ENCODE results near the gene LTBP1.
"Not testable (repeated sequence)": the region's sequence is repeated elsewhere in the genome, so short reads cannot be mapped to it uniquely, and the experiment has no call there.

Gene LTBP1

DNA sequence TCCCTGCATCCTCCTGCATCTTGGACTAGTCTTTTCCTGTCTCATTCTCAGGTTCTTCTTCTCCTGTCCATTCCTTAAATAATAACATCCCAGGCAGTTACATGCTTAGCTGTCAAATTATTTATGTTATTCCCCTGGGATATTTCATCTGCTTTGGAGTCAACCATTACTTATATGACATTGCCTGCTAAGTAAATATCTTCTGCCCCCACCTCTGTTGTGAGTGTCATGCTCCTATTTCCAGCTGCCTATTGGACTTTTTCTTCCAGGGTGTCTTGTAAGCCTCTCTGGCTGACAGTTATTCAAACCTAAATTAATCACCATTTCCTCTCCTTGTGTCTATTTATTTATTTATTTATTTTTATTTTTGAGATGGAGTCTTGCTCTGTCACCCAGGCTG lies 405.0 kb downstream of the LTBP1 start:
- DNase-seq (ENCODE audit: low spot score), result no peak

DNA sequence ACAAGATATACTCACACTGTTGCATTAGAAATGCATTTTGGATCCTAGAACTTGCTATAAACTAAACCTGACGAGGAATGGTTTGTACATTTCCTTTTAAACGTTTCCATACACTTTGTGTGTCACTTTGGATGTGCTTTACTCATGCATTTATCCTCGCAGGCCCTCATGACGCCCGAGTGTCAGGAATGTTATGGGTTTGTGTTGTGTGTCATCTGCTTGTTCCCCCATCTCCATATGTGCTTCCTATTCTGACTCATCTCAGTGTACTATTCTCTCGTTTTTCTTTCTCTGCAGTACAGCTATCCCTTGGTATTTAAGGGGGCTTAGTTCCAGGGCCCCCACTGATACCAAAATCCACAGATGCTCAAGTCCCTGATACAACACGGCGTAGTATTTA lies 408.2 kb downstream of the LTBP1 start:
- DNase-seq (ENCODE audit: low spot score), result no peak

DNA sequence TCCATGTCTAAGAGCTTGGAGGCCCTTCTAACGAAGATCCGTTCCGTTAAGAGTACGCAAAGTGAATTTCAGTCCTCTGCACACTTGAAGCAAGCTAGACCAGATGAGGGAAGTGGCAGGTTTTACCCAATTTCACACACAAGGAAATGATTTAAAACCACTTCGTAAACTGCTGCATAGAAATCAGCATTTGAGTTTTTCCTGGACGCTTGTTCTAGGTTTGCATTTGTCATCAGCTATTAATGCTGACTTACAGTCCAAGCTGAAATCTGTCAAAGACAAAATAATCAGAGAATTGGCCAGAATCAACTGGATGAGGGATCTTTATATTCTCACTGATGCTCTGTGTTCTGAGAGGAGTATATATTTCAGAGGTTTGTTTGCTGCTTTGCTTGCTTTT lies 412.1 kb downstream of the LTBP1 start:
- DNase-seq (ENCODE audit: low spot score), result no peak

DNA sequence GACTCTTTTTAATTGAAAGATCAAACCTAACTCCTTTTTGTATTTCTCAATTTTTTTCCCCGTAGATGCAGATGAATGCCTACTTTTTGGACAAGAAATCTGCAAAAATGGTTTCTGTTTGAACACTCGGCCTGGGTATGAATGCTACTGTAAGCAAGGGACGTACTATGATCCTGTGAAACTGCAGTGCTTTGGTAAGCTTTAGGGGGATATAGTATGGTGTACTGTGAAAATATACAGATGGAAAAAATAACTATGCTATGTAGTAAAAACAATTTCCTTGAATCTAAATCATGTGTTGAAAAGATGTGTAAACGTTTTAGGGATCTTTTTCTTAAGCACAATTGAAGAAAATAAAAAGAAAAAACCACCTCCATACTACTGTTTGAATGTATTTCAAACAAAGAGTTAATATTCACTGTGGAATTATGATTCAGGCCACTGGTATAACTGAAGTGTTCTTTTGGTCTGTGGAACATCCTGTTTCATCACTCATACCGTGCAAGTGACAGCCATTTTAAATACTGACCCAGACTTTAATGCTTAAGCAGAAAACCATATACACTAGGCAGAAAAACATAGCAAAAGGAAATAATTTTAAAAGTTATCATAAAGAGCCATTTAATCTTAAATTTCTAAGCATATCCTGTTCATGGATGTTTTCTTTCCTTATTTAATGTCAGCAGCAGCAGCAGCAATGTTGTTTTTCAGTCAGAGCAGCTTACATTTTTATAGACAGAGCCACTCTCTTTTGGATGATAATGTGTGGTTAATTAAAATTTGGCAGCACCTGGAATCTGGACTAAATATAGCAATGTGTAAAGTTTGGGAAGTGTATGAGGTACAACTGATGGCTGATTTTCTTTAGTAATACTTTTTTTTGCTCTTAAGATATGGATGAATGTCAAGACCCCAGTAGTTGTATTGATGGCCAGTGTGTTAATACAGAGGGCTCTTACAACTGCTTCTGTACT lies 416.9 kb downstream of the LTBP1 start:
- DNase-seq (ENCODE audit: low spot score), result no peak

DNA sequence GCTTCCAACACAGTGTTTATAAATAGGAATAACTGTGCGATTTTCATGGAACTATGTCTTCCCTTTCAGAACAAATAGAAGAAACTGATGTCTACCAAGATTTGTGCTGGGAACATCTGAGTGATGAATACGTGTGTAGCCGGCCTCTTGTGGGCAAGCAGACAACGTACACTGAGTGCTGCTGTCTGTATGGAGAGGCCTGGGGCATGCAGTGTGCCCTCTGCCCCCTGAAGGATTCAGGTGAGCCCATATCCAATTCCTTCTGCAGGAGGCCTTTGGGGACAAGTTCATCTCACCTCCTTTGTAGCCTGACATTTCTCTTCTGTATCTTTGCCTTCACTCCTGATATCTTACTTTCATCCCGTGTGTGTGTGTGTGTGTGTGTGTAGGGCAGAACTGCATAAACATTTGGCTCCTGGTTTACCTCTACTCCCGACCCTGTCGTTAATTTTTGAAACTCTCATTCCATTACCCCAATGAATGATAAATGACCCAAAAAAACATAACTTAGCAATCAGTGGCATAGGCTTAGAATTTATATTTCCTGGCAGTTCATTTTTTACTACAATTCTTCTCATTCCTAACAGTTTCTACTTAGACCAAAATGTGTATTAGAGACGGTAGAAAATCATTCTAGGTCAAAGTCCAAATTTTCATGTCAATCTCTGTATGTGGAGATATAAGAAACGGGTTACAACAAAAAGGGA lies 418.7 kb downstream of the LTBP1 start:
- no peak for DNase-seq (ENCODE audit: low spot score)

DNA sequence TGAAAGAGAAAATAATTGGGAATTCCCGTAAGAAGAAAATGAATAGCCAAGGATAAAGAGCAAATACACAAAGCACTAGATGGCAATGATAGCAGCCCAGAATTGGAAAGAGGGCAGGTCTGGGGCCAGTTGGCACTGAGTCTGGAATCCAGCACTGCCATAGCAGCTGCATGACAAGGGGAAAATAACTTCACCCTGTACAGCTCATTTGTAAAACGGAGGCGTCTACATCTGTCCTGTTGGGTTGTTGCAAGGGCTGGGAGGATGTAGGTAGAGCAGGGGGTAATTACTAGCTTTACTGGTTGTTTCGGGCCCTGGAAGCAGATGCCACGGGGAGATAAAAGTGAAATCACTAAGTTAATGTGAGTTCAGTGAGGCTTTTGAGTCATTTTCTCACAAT lies 419.7 kb downstream of the LTBP1 start:
- peak; percentile 4 for DNase-seq (ENCODE audit: low spot score)

DNA sequence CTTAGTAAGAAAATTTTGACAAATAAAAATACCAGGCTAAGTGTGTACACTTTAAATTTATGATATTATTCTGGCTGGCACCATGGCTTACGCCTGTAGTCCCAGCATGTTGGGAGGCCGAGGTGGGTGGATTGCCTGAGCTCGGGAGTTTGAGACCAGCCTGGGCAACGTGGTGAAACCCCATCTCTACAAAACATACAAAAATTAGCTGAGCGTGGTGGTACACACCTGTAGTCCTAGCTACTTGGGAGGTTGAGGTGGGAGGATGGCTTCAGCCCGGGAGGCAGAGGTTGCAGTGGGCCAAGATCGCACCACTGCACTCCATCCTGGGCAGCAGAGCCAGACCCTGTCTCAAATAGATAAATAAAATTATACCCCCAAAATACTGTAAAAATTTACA lies 421.8 kb downstream of the LTBP1 start:
- not testable (repeated sequence) for DNase-seq (ENCODE audit: low spot score)

DNA sequence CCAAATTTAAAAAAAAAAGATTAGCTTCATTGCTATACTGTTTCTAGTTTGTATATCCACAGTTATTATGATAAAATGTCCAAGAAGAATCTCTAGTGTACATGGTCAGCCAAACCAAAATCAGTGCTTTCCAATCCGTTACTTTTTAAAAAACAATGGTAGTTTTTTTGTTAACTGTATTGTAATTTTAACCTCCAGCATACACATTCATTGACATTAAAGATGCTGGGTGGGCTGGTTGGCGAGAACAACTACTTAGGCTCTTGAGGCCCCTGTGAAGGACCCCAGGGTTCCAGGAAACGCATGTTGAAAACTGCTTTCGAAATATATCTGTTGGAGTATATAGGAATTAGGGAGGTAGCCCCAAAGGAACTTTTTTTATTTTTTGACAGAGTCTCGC lies 422.4 kb downstream of the LTBP1 start:
- no peak for DNase-seq (ENCODE audit: low spot score)

DNA sequence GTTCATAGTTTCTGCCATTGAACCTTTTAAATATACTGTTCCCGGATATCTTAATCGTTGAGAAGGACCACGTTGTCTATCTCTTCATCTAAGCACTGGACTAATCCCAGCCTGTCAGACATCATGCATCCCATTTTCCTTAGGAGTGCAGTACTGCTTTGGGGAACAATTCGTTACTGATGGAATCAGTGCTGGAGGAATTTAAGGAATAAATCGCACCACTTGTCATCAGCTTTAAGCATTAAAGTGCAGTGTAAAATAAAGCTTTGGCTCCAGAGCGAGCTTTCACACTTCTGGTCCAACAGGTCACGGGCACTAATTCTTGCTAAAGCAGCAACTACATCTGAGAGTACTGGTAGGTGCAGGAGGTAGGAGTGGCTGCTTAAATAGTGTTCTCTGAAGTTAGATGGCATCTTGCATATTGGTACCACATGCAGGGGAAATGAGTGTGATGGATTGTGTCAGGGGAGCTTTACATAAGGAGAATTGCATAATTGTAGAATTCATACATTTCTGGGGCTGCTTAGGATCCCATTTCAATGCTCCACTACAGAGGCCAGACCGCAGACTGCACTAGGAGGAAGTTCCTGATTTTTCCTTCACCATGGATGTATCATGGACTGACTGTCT lies 424.0 kb downstream of the LTBP1 start:
- no peak for DNase-seq (ENCODE audit: low spot score)

DNA sequence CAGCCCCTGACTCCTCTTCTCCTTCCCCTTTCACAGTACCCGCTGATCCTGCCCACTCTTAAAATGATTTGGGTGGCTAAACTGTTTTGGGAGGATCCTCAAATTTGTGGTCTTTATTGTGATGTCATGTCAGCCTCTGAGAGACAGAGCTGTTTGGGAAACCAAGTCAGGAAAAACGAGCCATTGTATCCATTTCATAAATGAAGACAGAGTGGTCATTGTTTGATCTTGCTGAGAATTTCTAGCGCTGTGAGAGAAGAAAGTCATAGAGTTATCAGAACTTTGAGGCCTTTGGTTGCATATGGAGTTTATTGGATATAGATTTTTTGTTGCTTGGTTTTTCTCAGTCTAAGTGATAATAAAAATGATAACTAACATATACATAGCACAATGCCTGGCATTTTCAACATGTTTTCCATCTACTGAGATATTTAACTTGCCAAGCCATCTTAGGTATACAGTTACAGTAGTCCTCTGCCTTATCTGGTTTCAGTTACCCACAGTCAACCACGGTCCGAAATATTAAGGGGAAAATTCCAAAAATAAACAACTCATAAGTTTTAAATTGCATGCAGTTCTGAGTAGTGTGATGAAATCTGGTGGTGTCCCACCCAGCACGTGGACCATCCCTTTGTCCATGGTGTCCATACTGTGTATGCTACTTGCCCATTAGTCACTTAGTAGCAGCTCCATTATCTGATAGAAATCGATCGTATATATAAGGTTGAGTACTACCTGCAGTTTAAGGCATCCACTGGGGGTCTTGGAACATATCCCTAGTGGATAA lies 424.7 kb downstream of the LTBP1 start:
- DNase-seq (ENCODE audit: low spot score), result no peak

DNA sequence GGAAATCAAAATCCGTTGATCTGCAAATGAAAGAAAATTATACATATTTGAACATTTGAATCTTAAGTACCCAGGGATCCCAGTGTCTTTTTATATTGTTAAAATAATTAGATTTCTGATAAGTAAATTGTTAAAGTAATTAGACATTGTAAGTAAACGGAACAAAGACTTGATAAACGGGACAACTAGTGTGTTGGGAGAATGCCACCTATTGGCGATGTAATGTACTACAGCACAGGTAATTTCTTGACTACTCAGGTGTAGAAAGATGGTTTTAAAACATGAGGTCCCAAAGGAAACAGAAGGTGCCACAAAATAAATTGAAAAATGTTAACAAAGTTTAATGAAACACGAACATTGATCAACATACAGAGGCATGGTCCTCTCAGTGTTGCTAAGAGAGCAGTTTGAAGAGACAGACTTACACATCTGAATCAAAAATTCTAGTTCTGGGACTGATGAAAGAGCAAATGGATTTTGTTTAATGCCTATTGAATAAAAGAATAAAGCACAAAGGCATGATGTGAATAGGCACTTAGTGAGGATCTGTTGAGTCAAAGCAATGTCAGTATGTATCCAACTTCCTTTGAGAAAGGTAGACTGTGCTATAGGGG lies 426.3 kb downstream of the LTBP1 start:
- DNase-seq (ENCODE audit: low spot score), result peak; percentile 39

DNA sequence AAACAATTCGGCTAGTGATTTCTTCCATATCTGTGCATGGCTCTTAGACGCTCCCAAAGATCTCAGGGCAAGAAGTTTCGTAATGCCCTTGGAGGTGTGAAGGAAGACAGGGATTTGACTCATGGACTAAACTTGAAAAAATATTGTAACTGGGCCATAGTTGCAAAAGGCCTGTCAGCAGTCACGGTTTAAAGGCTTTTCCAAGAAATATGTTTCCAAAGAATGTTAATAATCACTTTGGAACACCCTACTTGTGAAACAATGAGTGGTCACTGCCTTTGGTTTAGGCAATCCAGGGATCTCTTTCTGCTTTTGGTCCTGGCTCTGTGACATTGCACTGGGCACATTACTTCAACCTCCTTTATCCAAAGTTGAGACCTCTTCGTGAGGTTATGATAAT lies 427.2 kb downstream of the LTBP1 start:
- no peak for DNase-seq (ENCODE audit: low spot score)

DNA sequence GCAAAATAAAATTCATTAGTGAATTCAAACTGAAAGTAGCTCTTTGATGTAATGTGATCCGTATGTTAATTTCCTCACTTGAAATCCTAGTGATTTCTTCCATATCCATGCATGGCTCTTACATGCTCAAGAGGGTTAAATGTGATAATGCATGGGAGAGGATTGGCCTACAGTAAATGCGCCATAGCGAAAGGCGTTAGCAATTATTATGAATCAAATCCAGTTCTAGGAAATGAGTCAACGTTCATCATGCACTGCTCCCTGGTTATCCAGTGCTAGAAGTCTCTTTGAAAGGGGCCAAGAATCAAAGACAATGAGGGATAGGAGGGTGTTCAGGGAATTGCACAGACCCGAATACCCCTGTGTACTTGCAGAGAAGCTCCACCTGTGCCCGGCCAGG lies 428.3 kb downstream of the LTBP1 start:
- DNase-seq (ENCODE audit: low spot score), result no peak

DNA sequence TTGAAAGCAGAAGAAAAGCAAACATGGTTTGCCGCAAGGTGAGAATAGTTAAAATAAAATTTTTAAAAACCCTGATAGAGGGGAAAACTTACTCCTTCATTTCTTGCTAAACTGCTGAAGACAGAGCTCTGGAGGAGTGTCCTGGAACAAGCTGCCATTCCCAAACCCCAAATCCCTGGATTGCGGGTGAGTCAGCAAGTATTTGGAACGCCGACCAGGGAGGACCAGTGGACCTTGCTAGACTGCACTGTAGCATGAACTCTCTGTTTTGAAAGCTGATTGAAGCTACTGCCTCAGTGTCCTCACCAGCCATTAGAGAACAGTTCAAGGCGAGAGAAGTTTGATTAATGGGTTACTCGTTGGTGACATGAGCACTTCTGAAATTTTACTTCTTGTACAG lies 430.3 kb downstream of the LTBP1 start:
- no peak for DNase-seq (ENCODE audit: low spot score)

DNA sequence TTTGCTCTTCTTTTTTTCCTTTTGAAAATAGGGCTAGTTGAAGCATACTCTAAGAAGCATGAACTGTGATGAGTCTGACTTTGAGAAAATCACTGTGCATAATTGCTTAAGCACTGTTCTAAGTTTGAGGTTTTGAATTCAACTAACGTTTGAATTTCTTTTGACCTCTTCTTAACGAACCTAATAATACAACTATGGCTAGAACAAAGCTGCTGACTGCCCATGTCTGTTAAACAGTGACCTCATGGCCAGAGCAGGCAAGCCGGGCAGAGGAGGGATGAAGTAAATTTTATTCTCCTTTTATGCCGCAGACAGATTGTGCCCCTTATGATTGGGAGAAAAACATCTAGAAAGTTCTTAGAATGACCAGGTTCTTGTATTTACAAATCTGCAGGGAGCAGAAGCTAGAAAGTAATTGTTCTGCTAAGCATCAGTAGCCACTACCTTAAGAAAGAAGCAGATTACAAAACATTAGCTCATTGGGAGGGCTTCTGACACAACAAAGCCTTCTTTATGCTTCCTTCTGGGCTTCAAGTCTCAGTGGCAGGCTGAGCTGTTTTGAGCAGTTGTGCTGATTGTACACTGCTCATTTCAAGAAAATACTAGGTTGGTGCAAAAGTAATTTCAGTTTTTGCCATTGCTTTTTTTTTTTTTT lies 431.9 kb downstream of the LTBP1 start:
- DNase-seq (ENCODE audit: low spot score), result no peak

DNA sequence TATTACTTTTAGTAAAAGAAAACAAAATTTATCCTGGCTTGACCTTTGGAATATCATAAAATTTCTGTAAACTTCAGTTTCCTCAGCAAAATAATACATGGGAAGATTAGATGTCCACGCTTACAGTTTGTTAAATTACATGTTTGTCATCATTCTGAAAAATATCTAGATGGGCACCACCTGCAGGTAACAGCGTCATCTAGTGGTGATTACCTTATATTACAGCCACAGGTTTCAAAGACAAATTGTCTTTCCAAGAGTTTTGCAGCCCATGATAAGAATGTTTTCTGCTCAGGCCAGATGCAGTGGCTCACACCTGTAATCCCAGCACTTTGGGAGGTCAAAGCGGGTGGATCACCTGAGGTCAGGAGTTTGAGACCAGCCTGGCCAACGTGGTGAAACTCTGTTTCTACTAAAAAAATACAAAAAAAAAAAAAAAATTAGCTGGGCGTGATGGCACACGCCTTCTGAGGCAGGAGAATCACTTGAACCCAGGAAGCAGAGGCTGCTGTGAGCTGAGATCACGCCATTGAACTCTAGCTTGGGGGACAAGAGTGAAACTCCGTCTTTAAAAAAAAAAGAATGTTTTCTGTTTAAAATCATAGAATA lies 433.4 kb downstream of the LTBP1 start:
- DNase-seq (ENCODE audit: low spot score), result no peak

DNA sequence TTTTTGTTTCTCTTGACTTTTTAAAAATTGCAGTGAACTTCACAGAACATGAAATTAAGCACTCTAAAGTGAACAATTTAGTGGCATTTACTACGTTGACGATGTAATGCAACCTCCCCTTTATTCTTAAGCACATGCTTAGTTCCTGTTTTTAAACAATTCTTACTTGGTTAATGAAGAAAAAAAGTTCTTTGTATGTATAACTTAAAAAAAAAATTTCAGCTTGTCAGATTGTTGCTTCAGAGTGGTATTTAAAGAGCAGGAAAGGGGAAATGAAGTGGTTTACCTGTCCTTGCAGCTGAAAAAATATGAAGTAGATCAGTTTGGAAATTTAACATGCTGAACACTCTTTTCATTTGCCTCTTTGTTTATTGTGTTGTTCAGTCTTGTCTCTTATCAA lies 434.0 kb downstream of the LTBP1 start:
- DNase-seq (ENCODE audit: low spot score), result no peak

DNA sequence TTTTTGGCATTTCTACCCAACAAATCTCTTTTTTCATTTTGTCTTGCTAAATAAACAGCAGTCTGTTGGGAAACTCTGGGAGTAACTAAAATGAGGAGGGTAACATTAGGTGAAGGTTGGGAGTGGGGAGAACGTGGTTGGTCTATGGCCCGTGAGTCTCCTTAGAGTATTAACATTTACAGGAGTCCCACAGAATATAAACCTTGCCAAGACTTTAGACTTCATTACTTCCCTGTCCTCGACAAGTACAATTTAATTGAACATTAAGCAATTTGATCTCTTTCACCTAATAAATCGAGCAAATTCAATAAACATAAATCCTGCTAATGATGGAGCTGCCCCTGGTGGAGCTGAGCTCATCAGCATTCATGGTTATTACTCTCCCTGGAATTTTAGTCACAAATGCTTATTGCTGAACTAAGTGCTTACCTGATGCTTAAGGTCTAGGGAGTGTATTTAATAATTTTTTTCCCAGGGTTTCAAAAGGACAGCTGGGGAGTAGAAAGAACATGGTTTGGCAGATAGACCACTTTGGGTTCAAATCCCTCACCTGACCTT lies 434.6 kb downstream of the LTBP1 start:
- no peak for DNase-seq (ENCODE audit: low spot score)

DNA sequence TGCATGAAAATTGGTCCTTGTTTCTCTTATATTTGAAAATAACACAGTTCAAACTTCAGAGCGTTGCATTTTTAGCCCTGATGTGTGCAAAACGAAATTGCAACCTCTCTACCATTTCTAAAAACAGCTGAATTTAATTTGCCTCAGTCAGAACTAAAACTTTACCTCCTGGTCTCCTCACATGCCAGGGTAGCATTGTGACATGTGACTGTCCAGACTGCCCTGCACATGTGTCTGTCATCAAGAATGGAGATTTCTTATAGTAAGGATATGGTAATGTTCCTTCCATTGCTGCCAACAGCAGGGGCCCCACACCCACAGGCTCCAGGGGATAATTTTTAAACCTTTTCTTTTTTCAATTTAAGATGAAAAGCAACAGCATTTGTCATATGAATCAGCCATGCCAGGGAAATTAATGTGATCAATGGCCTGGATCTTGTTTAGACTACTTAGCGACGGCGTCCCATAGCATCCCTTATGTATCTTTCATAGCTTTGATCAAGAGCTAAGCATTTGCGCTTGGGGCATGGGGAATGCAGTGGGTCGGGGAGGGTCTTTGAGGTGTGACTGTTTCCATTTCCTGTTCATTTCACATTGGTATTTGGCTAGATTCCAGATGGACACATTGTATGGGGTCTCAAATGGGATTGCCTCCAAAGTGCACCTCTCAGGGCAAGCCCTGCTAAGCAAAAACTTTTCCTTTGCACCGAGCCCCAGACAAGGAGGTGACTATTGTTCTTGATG lies 437.3 kb downstream of the LTBP1 start:
- DNase-seq (ENCODE audit: low spot score), result no peak

DNA sequence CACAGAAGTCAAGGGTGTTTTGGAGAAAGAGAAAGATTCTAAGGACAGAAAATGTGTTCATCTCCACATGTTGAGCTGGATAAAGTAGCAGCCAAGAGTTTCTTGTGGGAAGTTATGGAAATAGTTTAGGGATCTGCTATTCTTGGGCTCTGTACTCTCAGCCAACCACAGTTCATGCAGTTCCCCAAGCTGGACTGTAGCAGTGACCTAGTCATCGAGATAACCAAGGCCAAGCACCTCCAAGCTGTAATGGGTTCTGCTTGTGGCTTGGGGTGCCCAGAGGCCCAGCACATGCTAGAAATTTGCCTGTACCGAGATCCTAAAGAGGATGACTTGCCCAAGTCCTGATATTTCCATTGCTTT lies 437.8 kb downstream of the LTBP1 start:
- no peak for DNase-seq (ENCODE audit: low spot score)
